HepG2 (cell line): ENCODE measurements around the gene INO80B. TPM values are rescaled to one million over a fixed set of nuclear protein-coding genes. Genes with fewer than 3 reads are reported as not detected.

Source experiments
- AGO2 ChIP-seq: fragments of 200-400 bp; formaldehyde crosslinking; optimal IDR thresholded peaks from 2 replicates; pipeline ENCODE3; 2017; ENCODE audit warnings: mild to moderate bottlenecking, low read depth, low read length, moderate library complexity
- CEBPG ChIP-seq: IDR thresholded peaks from 2 replicates; pipeline ENCODE4 v1.6.1; 2016
- CREBL2 ChIP-seq: sonication (generic); formaldehyde crosslinking; IDR thresholded peaks from 2 replicates; pipeline ENCODE4 v1.8.1; 2023; ENCODE audit warnings: missing genetic modification reagents, mild to moderate bottlenecking, borderline replicate concordance
- HNF1A ChIP-seq, 2 experiments: sonication (generic) in 1 of 2; formaldehyde crosslinking in 1 of 2; IDR thresholded peaks; 2 replicates each; pipeline versions ENCODE4 v1.4.0 to v1.6.1; 2016 to 2020; ENCODE audit warnings: borderline replicate concordance in 1 of 2, low read depth in 1 of 2, mild to moderate bottlenecking in 1 of 2, missing genetic modification reagents in 1 of 2
- JUND ChIP-seq: sonication (generic); formaldehyde crosslinking; IDR thresholded peaks from 2 replicates; pipeline ENCODE4 v1.8.0; 2022; ENCODE audit warnings: mild to moderate bottlenecking, missing genetic modification reagents
- SOX5 ChIP-seq: IDR thresholded peaks from 2 replicates; pipeline ENCODE4 v1.6.1; 2016; ENCODE audit warnings: borderline replicate concordance
- TFE3 ChIP-seq: IDR thresholded peaks from 2 replicates; pipeline ENCODE4 v1.6.1; 2016
- ZBTB37 ChIP-seq: sonication (generic); formaldehyde crosslinking; IDR thresholded peaks from 2 replicates; pipeline ENCODE4 v1.4.0; 2020; ENCODE audit warnings: mild to moderate bottlenecking, missing genetic modification reagents
- ZNF121 ChIP-seq: sonication (generic); formaldehyde crosslinking; IDR thresholded peaks from 2 replicates; pipeline ENCODE4 v1.5.0; 2020; ENCODE audit warnings: mild to moderate bottlenecking, missing genetic modification reagents
- ZNF24 ChIP-seq: fragments of 450-650 bp; IDR thresholded peaks from 2 replicates; pipeline ENCODE4 v1.6.1; 2017; ENCODE audit warnings: antibody characterized with exemption, mild to moderate bottlenecking
- ZNF326 ChIP-seq: sonication (generic); formaldehyde crosslinking; IDR thresholded peaks from 2 replicates; pipeline ENCODE4 v1.4.0; 2020; ENCODE audit warnings: missing genetic modification reagents, borderline replicate concordance
- ZNF331 ChIP-seq: sonication (generic); formaldehyde crosslinking; IDR thresholded peaks from 2 replicates; pipeline ENCODE4 v1.4.0; 2020; ENCODE audit warnings: missing genetic modification reagents
- ZNF337 ChIP-seq: sonication (generic); formaldehyde crosslinking; IDR thresholded peaks from 2 replicates; pipeline ENCODE4 v1.5.1; 2020; ENCODE audit warnings: missing genetic modification reagents, low read depth, mild to moderate bottlenecking, borderline replicate concordance
- ZNF607 ChIP-seq: sonication (generic); formaldehyde crosslinking; IDR thresholded peaks from 2 replicates; pipeline ENCODE4 v1.5.1; 2020; ENCODE audit warnings: missing genetic modification reagents, mild to moderate bottlenecking, borderline replicate concordance
- ZNF713 ChIP-seq: sonication (generic); formaldehyde crosslinking; IDR thresholded peaks from 2 replicates; pipeline ENCODE4 v1.4.0; 2020; ENCODE audit warnings: mild to moderate bottlenecking, missing genetic modification reagents
- ZSCAN5A ChIP-seq: sonication (generic); formaldehyde crosslinking; IDR thresholded peaks from 2 replicates; pipeline ENCODE4 v1.8.0; 2022; ENCODE audit warnings: mild to moderate bottlenecking, missing genetic modification reagents, borderline replicate concordance
- polyA plus RNA-seq, 8 experiments: library from polyadenylated mRNA; depleted of rRNA in 3 of 8; stranded (reverse) in 7 of 8; unstranded in 1 of 8; fragments of >200 nt; fragmentation: Illumina TruSeq in 4 of 8; extraction: Trizol in 4 of 8; gene quantifications; 2 replicates each; pipeline versions ENCODE4 v1.2.1 to v1.2.3, GENCODE V29; 2011 to 2016; ENCODE audit warnings: low read depth in 4 of 8, missing spikeins in 1 of 8, mixed read lengths in 1 of 8; ENCODE audit not compliant: insufficient read depth in 1 of 8
- total RNA-seq, 5 experiments: library from RNA; depleted of rRNA; stranded (reverse); fragments of >200 nt; fragmentation: Illumina TruSeq; extraction: Trizol; gene quantifications; 2 replicates each; pipeline ENCODE4 v1.2.3, GENCODE V29; 2016; ENCODE audit warnings: low read depth in 1 of 5
- TF ChIP-seq, protein P1 (sequence below): sonication (generic); formaldehyde crosslinking; IDR thresholded peaks from 2 replicates; pipeline ENCODE4 v1.4.0; 2020; ENCODE audit warnings: missing genetic modification reagents

Gene INO80B
- total and polyA plus RNA-seq, 2 of the 13 experiments (the other 11 are each of a cell fraction or from before 2014, with no cell fraction given), result 6.2 to 14.5 TPM

DNA sequence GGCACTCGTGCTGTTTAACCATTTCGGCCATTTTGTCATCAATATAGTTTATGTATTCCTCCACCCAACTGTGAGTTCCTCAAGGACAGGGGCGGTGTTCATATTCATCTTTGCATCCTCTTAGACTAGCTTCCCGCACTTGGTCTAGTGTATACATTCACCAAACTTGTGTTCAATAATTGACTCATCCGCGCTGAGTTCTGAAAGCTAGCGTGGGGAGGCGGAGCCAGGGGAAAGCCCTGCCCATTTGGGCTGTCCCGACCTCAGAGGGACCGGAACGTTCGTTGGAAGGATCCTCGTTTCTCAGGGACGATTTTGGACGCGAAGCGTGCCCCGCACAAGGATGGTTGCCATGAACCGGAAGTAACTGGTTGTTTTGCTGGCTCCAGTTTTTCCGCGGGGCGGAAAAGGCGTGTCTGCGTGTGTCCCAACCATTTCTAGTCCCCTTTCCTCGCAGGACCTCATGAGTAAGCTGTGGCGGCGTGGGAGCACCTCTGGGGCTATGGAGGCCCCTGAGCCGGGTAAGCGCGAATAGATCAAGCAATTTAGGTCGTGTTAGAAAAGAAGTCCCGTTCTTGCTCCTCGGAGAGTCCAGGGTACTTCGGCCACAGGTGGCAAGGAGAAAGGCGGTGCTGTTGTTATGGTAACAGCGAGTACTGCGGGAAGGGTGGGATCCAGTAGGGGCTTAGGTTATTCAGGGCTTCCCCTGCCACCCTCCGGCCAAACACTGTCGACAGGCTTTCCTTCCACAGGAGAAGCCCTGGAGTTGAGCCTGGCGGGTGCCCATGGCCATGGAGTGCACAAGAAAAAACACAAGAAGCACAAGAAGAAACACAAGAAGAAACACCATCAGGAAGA is at the start of gene INO80B (continued):
- peak; percentile 76; the same call in 1 of the 2 replicates for TF ChIP-seq TFE3 (CRISPR knock-in tag)
- TF ChIP-seq JUND (CRISPR knock-in tag), result peak; percentile 87
- TF ChIP-seq AGO2, result no peak
- TF ChIP-seq ZNF326 (CRISPR knock-in tag), result no peak
- TF ChIP-seq ZNF331 (CRISPR knock-in tag), result peak; percentile 98
- TF ChIP-seq ZSCAN5A (CRISPR knock-in tag), result peak; percentile 28; the same call in 1 of the 2 replicates
- TF ChIP-seq ZNF121 (CRISPR knock-in tag), result peak; percentile 62; the same call in 1 of the 2 replicates
- peak; percentile 92 for TF ChIP-seq ZNF337 (CRISPR knock-in tag)
- TF ChIP-seq ZNF24, result peak; percentile 80; the same call in 1 of the 2 replicates
- peak; percentile 69 for TF ChIP-seq CEBPG
- no peak for TF ChIP-seq CREBL2 (CRISPR knock-in tag)
- 0 out of 2 replicates have a peak, but pooled peaks have one; percentile 75 for TF ChIP-seq ZNF713 (CRISPR knock-in tag)
- peak; percentile 79 for TF ChIP-seq SOX5 (CRISPR knock-in tag)
- peak; percentile 81 for TF ChIP-seq HNF1A (IDR thresholded peaks at IDR 0.05; ENCODE audit: low read depth)
- peak; percentile 92 for TF ChIP-seq HNF1A (CRISPR knock-in tag; IDR thresholded peaks at IDR 0.05; ENCODE audit: borderline replicate concordance)
- no peak; the same call in 1 of the 2 replicates for TF ChIP-seq ZBTB37 (CRISPR knock-in tag)
- TF ChIP-seq, protein P1, sequence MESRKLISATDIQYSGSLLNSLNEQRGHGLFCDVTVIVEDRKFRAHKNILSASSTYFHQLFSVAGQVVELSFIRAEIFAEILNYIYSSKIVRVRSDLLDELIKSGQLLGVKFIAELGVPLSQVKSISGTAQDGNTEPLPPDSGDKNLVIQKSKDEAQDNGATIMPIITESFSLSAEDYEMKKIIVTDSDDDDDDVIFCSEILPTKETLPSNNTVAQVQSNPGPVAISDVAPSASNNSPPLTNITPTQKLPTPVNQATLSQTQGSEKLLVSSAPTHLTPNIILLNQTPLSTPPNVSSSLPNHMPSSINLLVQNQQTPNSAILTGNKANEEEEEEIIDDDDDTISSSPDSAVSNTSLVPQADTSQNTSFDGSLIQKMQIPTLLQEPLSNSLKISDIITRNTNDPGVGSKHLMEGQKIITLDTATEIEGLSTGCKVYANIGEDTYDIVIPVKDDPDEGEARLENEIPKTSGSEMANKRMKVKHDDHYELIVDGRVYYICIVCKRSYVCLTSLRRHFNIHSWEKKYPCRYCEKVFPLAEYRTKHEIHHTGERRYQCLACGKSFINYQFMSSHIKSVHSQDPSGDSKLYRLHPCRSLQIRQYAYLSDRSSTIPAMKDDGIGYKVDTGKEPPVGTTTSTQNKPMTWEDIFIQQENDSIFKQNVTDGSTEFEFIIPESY (CRISPR knock-in tag), result peak; percentile 82
- TF ChIP-seq ZNF607 (CRISPR knock-in tag), result peak; percentile 55; the same call in 1 of the 2 replicates
